ENCODE results near the gene CFAP410.

The CFAP410 gene

GRCh38 chr21:44349416-44349846 lies 10.2 kb upstream of the CFAP410 start:
- TF ChIP-seq EGR1 (IDR thresholded peaks at IDR 0.05) (no peak), CEBPB (IDR thresholded peaks at IDR 0.05) (no peak), REST (IDR thresholded peaks at IDR 0.05; ENCODE audit: low read depth) (no peak), ZBTB7A (IDR thresholded peaks at IDR 0.05; ENCODE audit: low read depth) (no peak), USF1 (IDR thresholded peaks at IDR 0.05) (no peak), MAX (IDR thresholded peaks at IDR 0.05) (no peak), FOXM1 (IDR thresholded peaks at IDR 0.05; ENCODE audit: borderline replicate concordance, low read depth) (no peak), YY1 (IDR thresholded peaks at IDR 0.05; ENCODE audit: low read depth) (no peak), EP300 (IDR thresholded peaks at IDR 0.05; ENCODE audit: borderline replicate concordance) (no peak), TEAD4 (IDR thresholded peaks at IDR 0.05) (no peak), RAD21 (IDR thresholded peaks at IDR 0.05; ENCODE audit: low read depth) (no peak), TCF12 (IDR thresholded peaks at IDR 0.05; ENCODE audit: low read depth) (no peak), NFIC (IDR thresholded peaks at IDR 0.05) (no peak), TAF1 (IDR thresholded peaks at IDR 0.05; ENCODE audit: low read depth) (no peak)

GRCh38 chr21:44348861-44349260 lies 9.7 kb upstream of the CFAP410 start:
- TF ChIP-seq ZBTB7A (IDR thresholded peaks at IDR 0.05; ENCODE audit: low read depth) (no peak), FOXM1 (IDR thresholded peaks at IDR 0.05; ENCODE audit: borderline replicate concordance, low read depth) (no peak), TCF12 (IDR thresholded peaks at IDR 0.05; ENCODE audit: low read depth) (no peak), NFIC (IDR thresholded peaks at IDR 0.05) (no peak), EGR1 (IDR thresholded peaks at IDR 0.05) (no peak), MAX (IDR thresholded peaks at IDR 0.05) (no peak), TEAD4 (IDR thresholded peaks at IDR 0.05) (no peak), RAD21 (IDR thresholded peaks at IDR 0.05; ENCODE audit: low read depth) (no peak), EP300 (IDR thresholded peaks at IDR 0.05; ENCODE audit: borderline replicate concordance) (no peak), REST (IDR thresholded peaks at IDR 0.05; ENCODE audit: low read depth) (no peak), TAF1 (IDR thresholded peaks at IDR 0.05; ENCODE audit: low read depth) (no peak), USF1 (IDR thresholded peaks at IDR 0.05) (no peak), CREB1 (IDR thresholded peaks at IDR 0.05; ENCODE audit: low read depth) (no peak), CEBPB (IDR thresholded peaks at IDR 0.05) (no peak), YY1 (IDR thresholded peaks at IDR 0.05; ENCODE audit: low read depth) (no peak)

GRCh38 chr21:44347911-44348451 lies 8.8 kb upstream of the CFAP410 start:
- TF ChIP-seq CEBPB (IDR thresholded peaks at IDR 0.05), result no peak
- no peak for TF ChIP-seq EP300 (IDR thresholded peaks at IDR 0.05; ENCODE audit: borderline replicate concordance)
- no peak for TF ChIP-seq NFIC (IDR thresholded peaks at IDR 0.05)
- TF ChIP-seq TAF1 (IDR thresholded peaks at IDR 0.05; ENCODE audit: low read depth), result no peak
- no peak for TF ChIP-seq TCF12 (IDR thresholded peaks at IDR 0.05; ENCODE audit: low read depth)
- no peak for TF ChIP-seq ZBTB7A (IDR thresholded peaks at IDR 0.05; ENCODE audit: low read depth)
- no peak for TF ChIP-seq CREB1 (IDR thresholded peaks at IDR 0.05; ENCODE audit: low read depth)
- TF ChIP-seq RAD21 (IDR thresholded peaks at IDR 0.05; ENCODE audit: low read depth), result no peak
- TF ChIP-seq MAX (IDR thresholded peaks at IDR 0.05), result no peak
- no peak for TF ChIP-seq REST (IDR thresholded peaks at IDR 0.05; ENCODE audit: low read depth)
- no peak for TF ChIP-seq USF1 (IDR thresholded peaks at IDR 0.05)
- TF ChIP-seq FOXM1 (IDR thresholded peaks at IDR 0.05; ENCODE audit: borderline replicate concordance, low read depth), result no peak
- TF ChIP-seq TEAD4 (IDR thresholded peaks at IDR 0.05), result no peak
- no peak for TF ChIP-seq YY1 (IDR thresholded peaks at IDR 0.05; ENCODE audit: low read depth)
- no peak for TF ChIP-seq EGR1 (IDR thresholded peaks at IDR 0.05)
